GM19043 (cell line): ENCODE data around the gene ZNF175.

Source experiments
- ATAC-seq: cut with Tn5 transposase; IDR thresholded peaks from one replicate; pipeline ENCODE4 v1.9.1; 2021; ENCODE audit warnings: low read depth; ENCODE audit not compliant: unreplicated experiment

Gene ZNF175

GRCh38 chr19:51587264-51588191, 16.4 kb downstream of the ZNF175 start:
- no peak for ATAC-seq

GRCh38 chr19:51589511-51589910, 18.4 kb downstream of the ZNF175 start:
- ATAC-seq: no peak

DNA sequence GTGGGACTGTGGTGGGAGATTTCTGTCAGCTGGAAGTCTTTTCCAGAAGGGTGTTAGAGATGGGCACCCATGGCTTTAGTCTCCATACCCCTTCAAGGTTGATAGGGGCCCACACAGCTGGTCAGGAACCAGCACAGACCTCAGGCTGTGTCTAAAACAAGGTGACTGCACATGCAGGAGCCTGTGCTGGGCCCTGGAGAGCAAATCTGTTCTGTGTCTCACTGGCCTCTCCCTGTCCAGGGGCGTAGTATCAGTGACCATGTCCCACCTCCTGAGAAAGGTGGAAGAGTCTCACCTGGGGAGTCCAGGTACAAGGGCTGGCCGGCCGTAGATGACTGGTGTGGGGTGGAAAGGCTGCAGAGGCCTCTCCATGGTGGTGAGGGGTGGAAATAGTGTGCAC, 19.4 kb downstream of the ZNF175 start:
- no peak for ATAC-seq

DNA sequence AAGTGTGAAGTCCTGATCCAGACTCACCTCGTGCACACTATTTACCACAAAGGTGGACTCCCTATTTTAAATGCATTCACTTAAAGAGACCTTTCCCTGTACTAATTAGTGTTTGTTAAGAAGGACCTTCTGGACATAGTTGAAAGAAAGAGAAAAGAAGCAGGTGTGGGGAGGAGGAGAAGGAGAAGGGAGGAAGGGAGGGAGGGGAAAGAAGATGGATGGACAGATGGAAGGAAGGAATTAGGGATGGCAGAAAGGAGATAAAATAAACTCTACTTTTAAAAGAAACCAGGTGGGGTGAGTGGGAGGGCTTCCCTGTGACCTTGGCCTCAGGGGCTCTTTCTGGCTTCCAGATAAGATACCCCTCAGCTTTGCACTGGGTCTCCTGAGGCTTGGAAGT, 21.4 kb downstream of the ZNF175 start:
- no peak for ATAC-seq

GRCh38 chr19:51593138-51593890, 22.2 kb downstream of the ZNF175 start:
- no peak for ATAC-seq

- ATAC-seq: peak; percentile 97
Measured at GRCh38 chr19:51593969-51594773, 23.1 kb downstream of the ZNF175 start.

- no peak for ATAC-seq
Measured at GRCh38 chr19:51594774-51595109, 23.7 kb downstream of the ZNF175 start.

- ATAC-seq: no peak
Measured at GRCh38 chr19:51595190-51596175, 24.4 kb downstream of the ZNF175 start.

GRCh38 chr19:51598159-51598915, 27.3 kb downstream of the ZNF175 start:
- ATAC-seq: no peak

DNA sequence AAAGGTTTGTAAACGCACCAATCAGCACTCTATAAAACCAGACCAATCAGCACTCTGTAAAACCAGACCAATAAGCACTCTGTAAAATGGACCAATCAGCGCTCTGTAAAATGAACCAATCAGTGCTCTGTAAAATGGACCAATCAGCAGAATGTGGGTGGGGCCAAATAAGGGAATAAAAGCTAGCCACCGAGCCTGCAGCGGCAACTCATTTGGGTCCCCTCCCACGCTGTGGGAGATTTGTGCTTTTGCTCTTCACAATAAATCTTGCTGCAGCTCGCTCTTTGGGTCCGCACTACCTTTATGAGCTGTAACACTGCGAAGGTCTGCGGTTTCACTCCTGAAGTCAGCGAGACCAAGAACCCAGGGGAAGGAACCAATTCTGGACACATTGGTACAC, 28.0 kb downstream of the ZNF175 start:
- ATAC-seq: no peak

- no peak for ATAC-seq
Measured at GRCh38 chr19:51600940-51601580, 30.0 kb downstream of the ZNF175 start.

DNA sequence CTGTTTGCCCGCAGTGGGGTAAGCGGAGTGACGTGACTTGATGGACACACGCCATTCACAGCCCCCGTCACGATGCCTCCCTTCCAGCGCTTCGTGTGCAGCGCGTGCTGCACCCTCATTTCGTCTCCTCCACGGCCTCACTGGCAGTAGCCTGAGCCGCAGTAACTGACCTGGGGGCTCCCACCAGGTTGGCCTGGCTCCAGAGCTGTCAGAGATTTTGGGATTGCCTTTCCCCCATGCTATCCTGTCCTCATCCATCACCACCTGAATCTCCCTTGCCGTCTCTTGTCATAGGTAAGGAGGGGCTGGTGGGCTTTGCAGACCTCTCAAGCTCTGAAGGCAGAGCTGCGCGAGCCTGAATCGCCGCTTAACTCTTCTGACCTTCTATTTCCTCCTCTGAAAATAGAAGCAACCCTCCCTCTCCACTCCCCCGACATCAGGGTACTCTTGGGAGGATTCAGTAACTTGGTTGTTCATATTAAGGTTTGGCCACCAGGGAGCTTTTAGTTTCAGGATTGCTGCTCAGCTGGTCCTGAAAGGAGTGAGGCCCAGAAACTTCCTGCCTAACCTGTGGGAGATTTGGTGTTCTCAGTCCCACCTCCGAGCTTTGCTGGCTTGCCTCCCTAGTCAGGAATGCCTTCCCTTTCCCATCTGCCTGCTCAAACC, 31.2 kb downstream of the ZNF175 start:
- no peak for ATAC-seq

DNA sequence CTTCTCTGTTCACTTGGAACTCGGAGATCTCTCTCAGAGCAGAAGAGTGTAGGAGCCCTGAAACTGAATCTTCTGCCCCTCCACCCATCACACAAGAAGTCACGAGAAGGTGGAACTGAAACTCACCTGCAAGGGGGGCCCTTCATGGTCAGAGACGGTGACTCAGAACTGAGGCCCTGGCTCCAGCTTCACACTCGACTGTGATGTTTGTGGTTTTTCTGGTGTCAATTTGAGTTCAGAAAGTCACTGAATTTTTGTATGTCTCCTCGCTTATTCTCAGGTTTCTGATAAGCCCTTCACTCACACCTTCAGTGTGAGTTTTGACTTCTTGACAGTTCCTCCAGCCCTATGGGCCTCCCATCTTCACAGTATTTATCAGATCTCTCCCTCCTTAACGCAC, 36.0 kb downstream of the ZNF175 start:
- ATAC-seq: peak; percentile 95

GRCh38 chr19:51607920-51608562, 37.0 kb downstream of the ZNF175 start:
- no peak for ATAC-seq

GRCh38 chr19:51610576-51610975, 39.5 kb downstream of the ZNF175 start:
- no peak for ATAC-seq

DNA sequence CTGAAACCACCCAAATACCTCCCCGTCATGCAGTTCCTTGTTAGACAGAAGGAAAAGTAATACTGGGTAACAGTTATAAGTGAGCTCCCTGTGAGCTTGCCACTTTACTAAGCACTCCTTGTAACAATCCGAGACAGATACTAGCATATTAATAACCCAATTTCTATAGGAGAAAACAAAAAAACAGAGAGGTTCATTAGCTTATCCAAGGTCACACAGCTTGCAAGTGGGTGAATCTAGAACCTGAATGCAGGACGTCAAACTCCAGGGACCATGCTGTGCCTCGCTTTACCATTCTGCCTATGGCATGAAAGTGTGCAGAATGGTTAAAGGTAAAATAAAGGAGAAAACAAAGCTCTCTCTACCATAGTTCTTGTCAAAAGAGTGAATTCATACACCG, 43.7 kb downstream of the ZNF175 start:
- ATAC-seq: no peak

DNA sequence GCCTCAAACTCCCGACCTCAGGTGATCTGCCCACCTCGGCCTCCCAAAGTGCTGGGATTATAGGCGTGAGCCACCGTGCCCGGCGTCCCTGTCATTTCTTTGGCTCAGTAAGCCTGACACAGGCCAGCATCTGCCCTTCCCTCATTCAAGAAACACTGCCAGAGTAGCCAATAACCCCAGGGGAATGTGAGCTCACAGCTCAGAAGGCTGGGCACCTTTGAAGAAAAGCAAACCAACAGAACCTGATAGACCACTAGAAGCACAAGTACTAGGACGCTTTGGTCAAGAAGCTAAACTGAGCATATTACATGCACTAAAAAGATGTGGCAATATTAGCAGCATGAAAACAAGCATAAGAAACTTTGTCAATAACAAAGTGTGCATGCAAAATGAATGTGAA, 44.9 kb downstream of the ZNF175 start:
- no peak for ATAC-seq

DNA sequence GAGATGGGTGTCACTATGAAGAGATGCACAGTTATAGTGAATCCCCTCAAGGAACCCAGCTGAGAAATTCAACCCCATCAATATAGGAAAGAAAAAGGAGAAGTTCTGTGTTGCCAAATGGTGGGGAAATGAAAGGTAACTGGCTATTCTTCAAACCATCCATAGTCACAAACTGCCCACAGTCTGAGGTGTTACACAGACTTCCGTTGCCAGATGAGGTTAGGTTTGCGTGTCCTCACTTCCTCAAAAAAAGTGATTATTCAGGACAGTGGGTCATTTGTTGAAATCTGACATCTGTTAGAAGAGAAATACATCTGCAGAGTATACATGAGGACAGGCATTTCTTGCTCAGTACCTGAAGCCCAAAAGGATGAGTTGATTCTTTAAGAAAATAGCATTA, 50.1 kb downstream of the ZNF175 start:
- no peak for ATAC-seq
